HG02588 (cell line): ENCODE data around the gene APEH.

ENCODE experiments used
- ATAC-seq: cut with Tn5 transposase; IDR thresholded peaks from one replicate; pipeline ENCODE4 v1.9.1; 2021; ENCODE audit warnings: mild to moderate bottlenecking, moderate library complexity; ENCODE audit not compliant: unreplicated experiment

The APEH gene

DNA sequence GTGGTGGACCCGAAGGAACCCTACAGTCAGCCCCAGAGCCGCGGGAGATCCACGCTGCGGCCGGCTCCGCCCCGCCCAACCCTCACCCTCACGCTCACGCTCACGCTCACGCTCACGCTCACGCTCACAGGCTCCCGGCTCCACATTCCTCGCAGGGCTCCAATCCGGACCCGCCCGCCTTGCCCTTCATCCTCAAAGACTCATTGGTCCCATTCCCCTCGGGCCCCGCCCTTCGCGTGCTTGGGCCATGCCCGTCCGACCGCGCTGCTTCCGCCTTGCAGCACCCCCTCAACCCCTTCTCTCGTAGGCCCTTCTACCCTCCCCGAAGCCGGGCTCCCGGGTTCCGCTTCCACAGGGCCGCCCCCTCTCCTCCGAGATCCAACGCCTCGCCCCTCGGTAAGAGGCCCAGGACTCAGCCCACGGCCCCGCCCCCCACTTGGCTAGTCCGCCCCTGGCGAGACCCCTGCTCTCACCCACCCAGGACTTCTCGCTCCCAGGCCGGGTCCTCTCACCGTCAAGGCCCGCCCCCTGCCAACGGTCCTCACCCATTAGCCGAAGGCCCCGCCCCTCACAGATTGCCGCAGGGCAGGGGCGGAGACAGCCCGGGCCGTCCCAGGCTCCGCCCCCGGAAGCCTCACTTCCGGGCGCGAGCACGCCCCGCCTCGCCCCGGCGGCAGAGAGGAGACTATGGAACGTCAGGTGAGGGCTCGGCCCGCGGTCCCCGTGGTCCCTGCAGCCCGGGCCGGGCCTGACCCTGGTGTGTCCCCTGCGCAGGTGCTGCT lies at the start of gene APEH:
TSS of gene APEH (plus strand) at position 637 of the 782 bp plus-strand sequence. CDS start at position 688, 51 bp downstream.
- peak; percentile 76 for ATAC-seq

DNA sequence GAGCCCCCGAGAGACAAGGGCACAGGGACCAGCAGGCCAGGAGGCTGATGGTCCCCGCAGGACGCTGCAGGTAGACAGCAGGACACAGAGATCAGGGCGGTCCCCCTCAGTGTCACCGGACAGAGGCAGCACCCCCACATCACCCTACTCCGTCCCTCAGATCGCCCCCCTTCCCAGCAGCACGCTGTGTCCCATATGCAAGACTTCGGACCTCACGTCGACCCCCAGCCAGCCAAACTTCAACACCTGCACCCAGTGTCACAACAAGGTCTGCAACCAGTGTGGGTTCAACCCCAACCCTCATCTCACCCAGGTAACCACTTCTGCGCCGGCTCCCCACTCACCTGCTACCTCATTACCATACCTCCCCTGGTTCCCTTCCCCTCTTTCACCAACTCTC lies 49.1 kb upstream of the APEH start:
- no peak for ATAC-seq

DNA sequence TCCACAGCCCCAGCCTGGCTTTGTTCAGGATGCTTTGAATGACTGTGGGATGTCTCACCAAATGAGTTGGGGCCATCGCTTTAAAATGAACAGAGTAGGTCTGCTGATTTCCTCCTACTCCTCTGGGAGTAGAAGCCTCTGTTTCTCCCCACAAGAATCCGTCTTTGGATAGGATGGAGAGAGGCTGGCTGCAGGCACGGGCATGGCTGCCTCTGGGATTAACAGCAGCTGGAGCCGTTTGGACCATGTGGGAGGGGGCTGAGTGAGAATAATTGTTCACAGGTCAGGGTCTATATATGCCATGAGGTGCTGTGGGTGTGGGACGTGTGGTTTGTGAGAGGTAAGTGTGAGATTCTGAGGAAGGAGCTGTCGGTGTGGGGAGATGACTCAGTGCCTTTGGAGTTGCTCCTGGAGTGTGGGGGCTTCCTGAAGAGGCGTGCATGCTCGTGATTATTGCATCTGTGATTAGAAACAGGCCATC lies 48.0 kb upstream of the APEH start:
- ATAC-seq, result no peak

- ATAC-seq, result no peak
Observed at GRCh38 chr3:49626796-49627195, 47.4 kb upstream of the APEH start.

DNA sequence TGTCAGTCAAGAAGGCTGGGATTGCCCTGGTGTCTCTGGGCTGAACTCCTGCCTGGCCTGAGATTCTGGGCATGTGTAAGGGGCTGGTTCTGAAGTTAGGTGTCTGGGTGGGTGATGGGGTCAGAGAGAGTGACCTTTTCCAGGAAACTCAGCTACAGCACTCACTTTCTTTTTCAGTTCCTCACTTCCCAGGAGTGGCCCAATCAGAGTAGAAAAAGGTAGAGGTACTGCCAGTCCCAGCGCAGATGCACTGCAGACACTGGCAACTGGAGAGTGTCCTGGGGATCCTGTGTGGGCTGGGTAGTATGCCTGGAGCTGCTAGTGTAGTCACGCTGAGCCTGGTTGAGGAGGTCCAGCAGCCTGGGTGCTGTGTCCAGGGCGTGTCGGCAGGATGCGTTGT lies 46.5 kb upstream of the APEH start:
- no peak for ATAC-seq

GRCh38 chr3:49628249-49628648 lies 45.9 kb upstream of the APEH start:
- ATAC-seq, result no peak

- no peak for ATAC-seq
Observed at GRCh38 chr3:49629451-49629850, 44.7 kb upstream of the APEH start.

GRCh38 chr3:49629866-49630265 lies 44.3 kb upstream of the APEH start:
- no peak for ATAC-seq

GRCh38 chr3:49630784-49631183 lies 43.4 kb upstream of the APEH start:
- ATAC-seq, result no peak

- no peak for ATAC-seq
Observed at GRCh38 chr3:49634736-49635135, 39.4 kb upstream of the APEH start.

DNA sequence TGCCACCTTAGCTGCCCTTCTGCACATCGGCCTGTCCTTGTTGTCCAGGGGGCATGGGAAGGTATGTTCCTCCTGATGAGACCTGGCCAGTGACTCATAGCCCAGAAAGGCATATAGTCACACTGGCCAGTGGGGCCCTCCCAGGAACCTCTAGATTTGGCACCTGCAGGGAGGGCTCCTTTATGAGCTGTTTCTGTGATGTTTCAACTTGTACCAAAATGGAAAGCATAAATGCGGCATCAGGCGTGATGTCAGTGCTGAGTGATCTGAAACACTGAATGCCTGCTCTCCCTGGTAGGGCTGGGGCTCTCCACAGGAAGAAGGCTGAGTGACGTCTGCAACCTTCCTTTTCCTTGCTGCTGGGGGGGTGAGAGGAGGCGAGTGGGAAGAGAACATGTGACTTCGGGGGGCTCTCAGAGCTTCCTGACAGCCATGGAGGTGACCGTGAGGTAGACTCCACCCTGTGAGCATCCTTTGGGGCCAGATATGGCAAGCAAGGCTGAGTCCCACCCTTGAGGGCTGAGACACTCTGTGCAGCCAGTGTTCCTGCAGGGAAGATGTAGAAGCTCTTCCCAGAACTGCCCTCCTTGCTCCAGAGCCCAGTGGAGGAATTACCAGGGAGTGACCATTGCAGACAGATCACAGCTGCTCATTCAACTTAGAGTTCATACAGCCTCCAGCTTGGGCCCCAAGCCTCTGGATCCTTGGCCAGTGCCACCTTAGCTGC lies 37.1 kb upstream of the APEH start:
- ATAC-seq, result no peak

- ATAC-seq, result no peak
Observed at GRCh38 chr3:49638445-49638844, 35.7 kb upstream of the APEH start.

- ATAC-seq, result no peak
Observed at GRCh38 chr3:49639551-49639950, 34.6 kb upstream of the APEH start.

DNA sequence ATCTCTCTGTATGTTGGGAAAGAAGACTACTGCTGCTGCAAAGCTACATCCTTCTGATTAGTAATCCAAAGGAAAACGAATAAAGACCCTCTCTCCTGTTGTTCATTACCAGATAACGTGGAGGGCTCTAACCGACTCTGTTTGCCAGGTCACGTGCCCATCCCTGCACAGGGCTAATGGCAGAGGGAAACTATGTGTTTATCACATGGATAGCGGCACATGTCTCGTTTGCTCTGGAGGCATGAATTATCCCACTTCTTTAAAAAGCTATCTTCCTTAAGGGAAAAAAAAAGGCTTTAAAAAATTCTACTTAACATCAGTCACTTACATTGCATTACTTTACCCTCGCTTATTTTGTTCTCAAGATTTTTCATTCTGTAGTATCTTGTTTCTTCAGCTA lies 32.9 kb upstream of the APEH start:
- no peak for ATAC-seq

GRCh38 chr3:49641921-49642707 lies 32.0 kb upstream of the APEH start:
- ATAC-seq, result no peak

GRCh38 chr3:49642708-49643145 lies 31.4 kb upstream of the APEH start:
- ATAC-seq, result no peak

- no peak for ATAC-seq
Observed at GRCh38 chr3:49644684-49645083, 29.5 kb upstream of the APEH start.

DNA sequence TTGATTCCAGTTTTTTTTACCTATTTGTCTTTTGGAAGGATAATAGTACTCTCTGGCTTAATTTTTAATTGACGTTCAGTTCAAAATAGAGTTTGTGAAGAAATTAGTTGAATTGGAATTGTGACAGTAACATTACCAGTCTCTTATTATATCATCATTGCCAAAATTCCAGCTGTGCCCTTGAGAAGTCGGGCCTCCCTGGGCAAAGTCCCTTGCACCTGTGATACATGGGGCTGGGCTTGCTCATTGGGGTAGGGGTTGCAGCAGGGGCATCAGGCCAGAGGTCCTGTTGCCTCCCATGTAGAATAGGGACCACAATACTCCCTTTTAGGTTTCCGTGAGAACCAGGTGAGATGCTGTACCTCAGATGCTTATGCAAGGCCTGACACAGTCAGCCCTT lies 27.9 kb upstream of the APEH start:
- no peak for ATAC-seq

DNA sequence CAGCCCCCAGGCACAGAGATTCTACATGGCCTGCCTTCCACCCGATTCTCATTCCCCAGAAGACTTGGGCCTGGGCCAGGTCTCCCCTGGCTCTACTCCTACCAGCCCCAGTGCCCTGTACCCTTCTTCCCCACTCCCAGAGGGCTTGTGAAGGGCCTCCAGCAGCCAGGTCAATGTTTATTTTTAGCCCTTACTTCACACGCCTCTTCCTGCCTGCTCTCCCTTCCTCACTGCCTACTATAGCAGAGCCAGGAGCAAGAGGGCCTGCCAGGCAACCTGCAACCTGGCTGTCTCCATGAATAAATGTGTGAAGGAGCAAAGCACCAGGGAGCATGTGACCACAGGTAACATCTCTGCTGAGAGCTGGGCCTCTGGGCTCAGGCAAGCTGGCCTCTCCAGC lies 26.4 kb upstream of the APEH start:
- ATAC-seq, result no peak

GRCh38 chr3:49648354-49649019 lies 25.7 kb upstream of the APEH start:
- ATAC-seq, result no peak

DNA sequence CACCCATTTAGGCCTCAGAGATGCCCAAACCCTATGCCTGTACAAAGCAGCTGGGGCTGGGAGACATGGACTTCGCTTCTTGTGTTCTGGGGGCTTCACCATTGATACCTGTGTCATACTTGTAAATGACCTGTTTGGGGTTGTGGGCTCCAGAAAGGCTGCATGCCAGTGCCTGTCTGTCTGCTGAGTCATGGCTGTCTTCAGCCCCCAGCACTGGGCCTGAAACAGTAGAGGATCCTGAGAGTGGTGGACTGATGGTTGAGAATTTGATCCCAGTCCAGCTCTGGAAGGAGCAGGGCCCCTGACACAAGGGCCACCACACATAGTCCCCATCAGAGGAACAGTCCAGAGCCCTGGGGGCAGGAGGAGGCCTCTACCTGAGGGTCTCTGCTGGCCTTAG lies 24.6 kb upstream of the APEH start:
- no peak for ATAC-seq
